ENCODE measurements around the gene PATZ1.
A peak's percentile ranks its signal among the peaks of the same experiment; 100 is the strongest.

The PATZ1 gene

DNA sequence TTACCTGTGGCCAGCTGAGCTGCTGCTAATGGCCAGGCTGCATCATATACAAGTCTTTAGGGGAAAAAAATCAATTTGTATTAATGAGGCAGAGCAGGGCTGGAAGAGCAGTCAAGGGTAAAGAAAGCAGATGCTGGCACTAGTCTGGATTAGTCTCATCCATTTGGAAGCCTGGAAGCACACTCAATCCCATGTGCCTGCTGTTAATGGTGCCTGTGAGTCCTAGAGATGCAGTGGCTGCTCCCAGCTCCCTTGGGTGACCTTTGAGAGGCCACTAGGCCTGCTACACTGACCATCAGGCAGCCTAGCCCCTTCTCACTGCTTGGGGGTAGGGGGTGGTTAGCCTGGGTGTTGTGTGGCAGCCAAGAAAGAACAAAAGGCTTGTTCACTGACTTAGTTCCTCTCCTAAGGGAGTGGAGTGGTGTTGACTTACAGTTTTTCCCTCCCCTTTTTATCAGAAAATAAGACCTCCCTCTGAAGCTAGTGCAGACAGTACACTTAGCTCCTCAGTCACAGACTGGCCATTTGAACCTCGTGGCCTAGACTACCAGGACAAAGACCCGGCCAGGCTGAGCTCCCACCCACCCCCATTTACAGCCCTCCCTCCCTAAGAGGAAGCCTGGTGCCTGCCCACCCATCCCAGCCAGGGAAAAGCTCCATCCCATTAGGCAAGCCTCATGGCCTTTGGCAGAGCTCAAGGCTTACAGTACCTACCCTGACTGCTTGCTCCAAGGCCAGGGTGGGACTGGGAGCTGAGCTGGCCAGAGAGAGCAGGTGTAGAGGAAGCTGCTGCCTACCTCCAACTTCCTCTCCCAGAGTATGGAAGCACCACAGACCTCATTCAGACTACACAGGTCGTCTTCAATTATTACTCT is 61.6 kb downstream of the PATZ1 start:
- H3K27ac Mint-ChIP-seq = peak overlapping the region; percentile 69 to 74
- peaks cover 100% of the 10 kb centered on the region for H3K4me1 Mint-ChIP-seq
- no peaks in the 10 kb centered on the region for H3K9me3 Mint-ChIP-seq
- ATAC-seq = no peak
- H3K4me3 Mint-ChIP-seq = no peak overlapping the region
- H3K27me3 Mint-ChIP-seq = no peaks in the 10 kb centered on the region
- no peak for DNase-seq

DNA sequence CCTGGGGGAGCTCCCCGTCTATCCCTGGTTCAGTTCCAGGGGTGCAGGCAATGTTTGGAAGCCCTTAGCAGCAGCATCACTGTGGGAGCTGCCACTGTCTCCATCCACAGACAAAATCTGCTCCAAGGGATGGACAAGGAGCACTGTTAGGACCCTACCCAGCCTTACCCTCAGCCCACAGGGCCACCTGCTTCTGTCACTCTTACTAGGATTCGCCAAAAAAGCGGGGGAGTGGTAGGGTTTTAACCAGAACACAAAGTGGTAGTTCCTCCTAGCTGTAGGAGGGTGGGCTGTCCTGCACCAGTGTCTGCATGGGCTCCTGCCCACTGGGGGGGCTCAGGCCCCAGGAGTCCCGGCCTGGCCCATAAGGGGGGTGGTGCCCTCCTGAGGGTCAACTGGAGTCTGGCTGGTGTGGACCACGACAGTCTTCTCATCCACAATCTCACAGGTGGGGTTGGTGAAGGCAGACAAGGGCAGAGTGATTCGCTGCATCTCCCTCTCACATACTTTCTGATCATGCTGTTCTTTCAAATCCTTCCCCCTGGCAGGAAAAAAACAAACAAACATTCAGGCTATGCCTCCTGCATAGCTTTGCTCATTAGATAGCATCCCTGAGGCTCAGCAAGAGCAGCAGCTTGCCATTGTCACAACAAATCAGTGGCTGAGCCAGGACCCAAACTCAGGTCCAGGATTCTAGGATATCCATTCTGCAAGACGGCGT is 63.2 kb downstream of the PATZ1 start:
- ATAC-seq = no peak
- Mint-ChIP-seq H3K27ac (peak overlapping the region; percentile 11 to 59), H3K4me1 (peaks cover 100% of the 10 kb centered on the region), H3K9me3 (no peaks in the 10 kb centered on the region), H3K4me3 (no peak overlapping the region), H3K27me3 (no peaks in the 10 kb centered on the region)
- DNase-seq = no peak

DNA sequence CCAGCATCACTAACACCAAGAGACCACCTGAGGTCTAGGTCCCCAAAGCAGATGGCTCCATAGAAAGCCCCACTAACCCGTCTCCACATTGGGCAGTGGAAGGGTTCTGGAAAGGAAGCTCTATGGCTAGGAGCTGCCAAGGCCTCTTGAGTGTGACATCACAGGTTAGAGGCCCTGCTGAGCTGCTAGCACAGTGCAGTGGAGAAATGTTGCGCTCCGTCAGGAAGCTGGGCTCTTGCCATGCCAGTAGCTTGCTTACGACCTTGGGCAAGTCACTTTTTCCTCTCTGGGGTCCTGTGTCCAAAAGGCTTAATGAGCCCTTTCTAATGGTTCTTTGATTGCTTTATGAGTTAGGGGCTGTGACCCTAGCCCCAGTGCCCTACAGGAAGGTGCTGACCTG is 64.4 kb downstream of the PATZ1 start:
- H3K27ac Mint-ChIP-seq = peak overlapping the region in 1 of 2 donors; percentile 74

DNA sequence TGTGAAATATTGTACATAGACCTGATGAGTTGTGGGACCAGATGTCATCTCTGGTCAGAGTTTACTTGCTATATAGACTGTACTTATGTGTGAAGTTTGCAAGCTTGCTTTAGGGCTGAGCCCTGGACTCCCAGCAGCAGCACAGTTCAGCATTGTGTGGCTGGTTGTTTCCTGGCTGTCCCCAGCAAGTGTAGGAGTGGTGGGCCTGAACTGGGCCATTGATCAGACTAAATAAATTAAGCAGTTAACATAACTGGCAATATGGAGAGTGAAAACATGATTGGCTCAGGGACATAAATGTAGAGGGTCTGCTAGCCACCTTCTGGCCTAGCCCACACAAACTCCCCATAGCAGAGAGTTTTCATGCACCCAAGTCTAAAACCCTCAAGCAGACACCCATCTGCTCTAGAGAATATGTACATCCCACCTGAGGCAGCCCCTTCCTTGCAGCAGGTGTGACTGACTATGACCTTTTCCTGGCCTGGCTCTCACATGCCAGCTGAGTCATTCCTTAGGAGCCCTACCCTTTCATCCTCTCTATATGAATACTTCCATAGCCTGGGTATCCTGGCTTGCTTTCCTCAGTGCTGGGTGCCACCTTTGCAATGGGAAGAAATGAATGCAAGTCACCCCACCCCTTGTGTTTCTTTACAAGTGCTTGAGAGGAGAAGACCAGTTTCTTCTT is 66.2 kb downstream of the PATZ1 start:
- no peak for DNase-seq
- Mint-ChIP-seq H3K27me3 (no peaks in the 10 kb centered on the region), H3K27ac (peak overlapping the region; percentile 10 to 95), H3K9me3 (no peaks in the 10 kb centered on the region), H3K4me1 (peaks cover 83% of the 10 kb centered on the region), H3K4me3 (no peak overlapping the region)
- no peak for ATAC-seq

More for the DNA sequence above, 64.4 kb downstream of the PATZ1 start:
- DNase-seq (no peak), ATAC-seq (no peak)
- H3K4me1 Mint-ChIP-seq = peaks cover 94% of the 10 kb centered on the region
- no peaks in the 10 kb centered on the region for H3K9me3 Mint-ChIP-seq
- H3K4me3 Mint-ChIP-seq = no peak overlapping the region
- H3K27me3 Mint-ChIP-seq = no peaks in the 10 kb centered on the region

DNA sequence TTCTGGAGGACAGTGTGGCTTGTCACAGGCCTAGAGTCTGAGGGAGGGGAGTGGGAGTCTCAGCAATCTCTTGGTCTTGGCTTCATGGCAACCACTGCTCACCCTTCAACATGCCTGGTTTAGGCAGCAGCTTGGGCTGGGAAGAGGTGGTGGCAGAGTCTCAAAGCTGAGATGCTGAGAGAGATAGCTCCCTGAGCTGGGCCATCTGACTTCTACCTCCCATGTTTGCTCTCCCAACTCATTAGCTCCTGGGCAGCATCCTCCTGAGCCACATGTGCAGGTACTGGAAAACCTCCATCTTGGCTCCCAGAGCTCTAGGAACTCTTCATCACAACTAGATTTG is 66.8 kb downstream of the PATZ1 start:
- H3K27ac Mint-ChIP-seq = peak overlapping the region; percentile 94 to 95
- H3K27me3 Mint-ChIP-seq = no peaks in the 10 kb centered on the region
- no peak for ATAC-seq
- H3K4me3 Mint-ChIP-seq = peak overlapping the region in 1 of 2 donors; percentile 38
- H3K9me3 Mint-ChIP-seq = no peaks in the 10 kb centered on the region
- H3K4me1 Mint-ChIP-seq = peaks cover 80% of the 10 kb centered on the region
- DNase-seq = no peak

DNA sequence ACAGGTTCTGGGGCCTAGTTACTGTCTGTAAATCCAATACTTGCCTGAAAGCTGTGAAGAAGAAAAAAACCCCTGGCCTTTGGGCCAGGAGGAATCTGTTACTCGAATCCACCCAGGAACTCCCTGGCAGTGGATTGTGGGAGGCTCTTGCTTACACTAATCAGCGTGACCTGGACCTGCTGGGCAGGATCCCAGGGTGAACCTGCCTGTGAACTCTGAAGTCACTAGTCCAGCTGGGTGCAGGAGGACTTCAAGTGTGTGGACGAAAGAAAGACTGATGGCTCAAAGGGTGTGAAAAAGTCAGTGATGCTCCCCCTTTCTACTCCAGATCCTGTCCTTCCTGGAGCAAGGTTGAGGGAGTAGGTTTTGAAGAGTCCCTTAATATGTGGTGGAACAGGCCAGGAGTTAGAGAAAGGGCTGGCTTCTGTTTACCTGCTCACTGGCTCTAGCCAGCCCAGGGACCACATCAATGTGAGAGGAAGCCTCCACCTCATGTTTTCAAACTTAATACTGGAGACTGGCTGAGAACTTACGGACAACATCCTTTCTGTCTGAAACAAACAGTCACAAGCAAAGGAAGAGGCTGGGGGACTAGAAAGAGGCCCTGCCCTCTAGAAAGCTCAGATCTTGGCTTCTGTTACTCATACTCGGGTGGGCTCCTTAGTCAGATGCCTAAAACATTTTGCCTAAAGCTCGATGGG is 67.4 kb downstream of the PATZ1 start:
- Mint-ChIP-seq H3K4me3 (peak overlapping the region in 1 of 2 donors; percentile 38), H3K27me3 (no peaks in the 10 kb centered on the region), H3K4me1 (peaks cover 75% of the 10 kb centered on the region), H3K9me3 (no peaks in the 10 kb centered on the region), H3K27ac (peak overlapping the region; percentile 94 to 95)
- ATAC-seq (peak; percentile 79), DNase-seq (no peak)

DNA sequence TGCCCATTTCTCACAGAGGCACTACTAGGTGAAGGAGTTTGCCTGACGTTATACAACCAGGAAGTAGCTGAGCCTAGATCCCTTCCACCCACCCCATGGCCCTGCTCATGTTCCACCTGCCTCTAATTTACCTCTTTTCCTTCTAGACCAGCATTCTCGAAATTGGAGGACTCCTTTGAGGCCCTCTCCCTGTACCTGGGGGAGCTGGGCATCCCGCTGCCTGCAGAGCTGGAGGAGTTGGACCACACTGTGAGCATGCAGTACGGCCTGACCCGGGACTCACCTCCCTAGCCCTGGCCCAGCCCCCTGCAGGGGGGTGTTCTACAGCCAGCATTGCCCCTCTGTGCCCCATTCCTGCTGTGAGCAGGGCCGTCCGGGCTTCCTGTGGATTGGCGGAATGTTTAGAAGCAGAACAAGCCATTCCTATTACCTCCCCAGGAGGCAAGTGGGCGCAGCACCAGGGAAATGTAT is 68.0 kb downstream of the PATZ1 start:
- ATAC-seq (no peak), DNase-seq (no peak)
- Mint-ChIP-seq H3K4me3 (peak overlapping the region in 1 of 2 donors; percentile 10), H3K27ac (peak overlapping the region; percentile 94 to 95), H3K9me3 (no peaks in the 10 kb centered on the region), H3K27me3 (no peaks in the 10 kb centered on the region), H3K4me1 (peaks cover 72% of the 10 kb centered on the region)

DNA sequence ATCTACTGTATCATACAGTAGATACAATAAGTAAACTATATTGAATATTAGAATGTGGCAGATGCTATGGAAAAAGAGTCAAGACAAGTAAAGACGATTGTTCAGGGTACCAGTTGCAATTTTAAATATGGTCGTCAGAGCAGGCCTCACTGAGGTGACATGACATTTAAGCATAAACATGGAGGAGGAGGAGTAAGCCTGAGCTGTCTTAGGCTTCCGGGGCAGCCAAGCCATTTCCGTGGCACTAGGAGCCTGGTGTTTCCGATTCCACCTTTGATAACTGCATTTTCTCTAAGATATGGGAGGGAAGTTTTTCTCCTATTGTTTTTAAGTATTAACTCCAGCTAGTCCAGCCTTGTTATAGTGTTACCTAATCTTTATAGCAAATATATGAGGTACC is 68.4 kb downstream of the PATZ1 start:
- H3K27ac Mint-ChIP-seq = peak overlapping the region; percentile 69 to 95
- H3K4me1 Mint-ChIP-seq = peaks cover 71% of the 10 kb centered on the region
- H3K4me3 Mint-ChIP-seq = no peak overlapping the region

DNA sequence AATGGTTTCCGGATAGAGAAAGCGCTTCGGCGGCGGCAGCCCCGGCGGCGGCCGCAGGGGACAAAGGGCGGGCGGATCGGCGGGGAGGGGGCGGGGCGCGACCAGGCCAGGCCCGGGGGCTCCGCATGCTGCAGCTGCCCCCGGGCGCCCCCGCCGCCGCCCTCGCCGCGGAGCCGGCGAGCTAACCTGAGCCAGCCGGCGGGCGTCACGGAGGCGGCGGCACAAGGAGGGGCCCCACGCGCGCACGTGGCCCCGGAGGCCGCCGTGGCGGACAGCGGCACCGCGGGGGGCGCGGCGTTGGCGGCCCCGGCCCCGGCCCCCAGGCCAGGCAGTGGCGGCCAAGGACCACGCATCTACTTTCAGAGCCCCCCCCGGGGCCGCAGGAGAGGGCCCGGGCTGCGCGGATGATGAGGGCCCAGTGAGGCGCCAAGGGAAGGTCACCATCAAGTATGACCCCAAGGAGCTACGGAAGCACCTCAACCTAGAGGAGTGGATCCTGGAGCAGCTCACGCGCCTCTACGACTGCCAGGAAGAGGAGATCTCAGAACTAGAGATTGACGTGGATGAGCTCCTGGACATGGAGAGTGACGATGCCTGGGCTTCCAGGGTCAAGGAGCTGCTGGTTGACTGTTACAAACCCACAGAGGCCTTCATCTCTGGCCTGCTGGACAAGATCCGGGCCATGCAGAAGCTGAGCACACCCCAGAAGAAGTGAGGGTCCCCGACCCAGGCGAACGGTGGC is 69.5 kb downstream of the PATZ1 start:
- H3K4me3 Mint-ChIP-seq = no peak overlapping the region
- no peaks in the 10 kb centered on the region for H3K27me3 Mint-ChIP-seq
- DNase-seq (no peak), ATAC-seq (peak; percentile 45)
- H3K27ac Mint-ChIP-seq = peak overlapping the region in 1 of 2 donors; percentile 83
- peaks cover 63% of the 10 kb centered on the region for H3K4me1 Mint-ChIP-seq
- H3K9me3 Mint-ChIP-seq = no peaks in the 10 kb centered on the region

More for the DNA sequence above, 68.4 kb downstream of the PATZ1 start:
- DNase-seq = no peak
- H3K9me3 Mint-ChIP-seq = no peaks in the 10 kb centered on the region
- ATAC-seq = no peak
- H3K27me3 Mint-ChIP-seq = no peaks in the 10 kb centered on the region
